GM12872 (cell line): Measurements from ENCODE around the gene LONRF3.

ENCODE experiments used
- TF ChIP-seq, protein P1 (sequence below): IDR thresholded peaks from 3 replicates; pipeline ENCODE4 v1.5.1; 2011; ENCODE audit warnings: low read depth, mild to moderate bottlenecking, low read length, moderate library complexity; ENCODE audit not compliant: insufficient read depth

The LONRF3 gene

DNA sequence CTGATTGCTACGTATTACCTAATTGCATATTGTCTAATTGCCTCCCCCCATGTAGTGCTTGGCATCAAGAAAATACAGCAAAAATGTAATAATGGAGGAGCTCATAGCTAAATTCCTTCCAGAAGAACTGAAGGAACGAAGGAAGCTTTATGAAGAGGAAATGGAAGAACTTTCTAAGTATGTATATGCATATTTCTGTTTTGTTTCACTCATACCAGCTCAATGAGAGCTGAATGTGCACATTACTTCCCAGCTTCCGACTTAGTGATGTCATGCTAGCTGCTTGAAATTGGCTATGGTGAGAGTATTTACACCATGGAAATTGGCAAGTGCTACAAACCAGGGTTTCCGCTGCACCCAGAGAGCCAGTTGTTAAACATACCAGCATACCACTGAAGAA is 34.7 kb downstream of the LONRF3 start:
- TF ChIP-seq, protein P1, sequence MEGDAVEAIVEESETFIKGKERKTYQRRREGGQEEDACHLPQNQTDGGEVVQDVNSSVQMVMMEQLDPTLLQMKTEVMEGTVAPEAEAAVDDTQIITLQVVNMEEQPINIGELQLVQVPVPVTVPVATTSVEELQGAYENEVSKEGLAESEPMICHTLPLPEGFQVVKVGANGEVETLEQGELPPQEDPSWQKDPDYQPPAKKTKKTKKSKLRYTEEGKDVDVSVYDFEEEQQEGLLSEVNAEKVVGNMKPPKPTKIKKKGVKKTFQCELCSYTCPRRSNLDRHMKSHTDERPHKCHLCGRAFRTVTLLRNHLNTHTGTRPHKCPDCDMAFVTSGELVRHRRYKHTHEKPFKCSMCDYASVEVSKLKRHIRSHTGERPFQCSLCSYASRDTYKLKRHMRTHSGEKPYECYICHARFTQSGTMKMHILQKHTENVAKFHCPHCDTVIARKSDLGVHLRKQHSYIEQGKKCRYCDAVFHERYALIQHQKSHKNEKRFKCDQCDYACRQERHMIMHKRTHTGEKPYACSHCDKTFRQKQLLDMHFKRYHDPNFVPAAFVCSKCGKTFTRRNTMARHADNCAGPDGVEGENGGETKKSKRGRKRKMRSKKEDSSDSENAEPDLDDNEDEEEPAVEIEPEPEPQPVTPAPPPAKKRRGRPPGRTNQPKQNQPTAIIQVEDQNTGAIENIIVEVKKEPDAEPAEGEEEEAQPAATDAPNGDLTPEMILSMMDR = no peak

DNA sequence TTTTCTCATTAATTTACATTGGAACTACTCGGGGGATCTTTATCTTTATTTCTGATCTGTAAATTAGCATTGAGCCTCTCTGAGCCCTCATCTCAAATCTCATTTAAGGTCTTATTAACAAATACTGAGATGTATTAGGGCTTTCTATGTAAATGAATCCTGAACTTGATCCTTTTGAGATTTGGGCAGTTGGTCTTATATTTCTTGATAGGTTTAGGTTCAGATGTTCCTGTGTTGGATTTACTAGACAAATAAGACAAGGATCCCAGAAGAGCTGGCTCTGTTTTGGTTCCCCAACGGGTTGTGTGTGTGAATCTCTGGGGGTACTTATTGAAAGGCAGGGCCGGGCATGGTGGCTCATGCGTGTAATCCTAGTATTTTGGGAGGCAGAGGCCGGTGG is 36.1 kb downstream of the LONRF3 start:
- TF ChIP-seq, protein P1 = no peak

DNA sequence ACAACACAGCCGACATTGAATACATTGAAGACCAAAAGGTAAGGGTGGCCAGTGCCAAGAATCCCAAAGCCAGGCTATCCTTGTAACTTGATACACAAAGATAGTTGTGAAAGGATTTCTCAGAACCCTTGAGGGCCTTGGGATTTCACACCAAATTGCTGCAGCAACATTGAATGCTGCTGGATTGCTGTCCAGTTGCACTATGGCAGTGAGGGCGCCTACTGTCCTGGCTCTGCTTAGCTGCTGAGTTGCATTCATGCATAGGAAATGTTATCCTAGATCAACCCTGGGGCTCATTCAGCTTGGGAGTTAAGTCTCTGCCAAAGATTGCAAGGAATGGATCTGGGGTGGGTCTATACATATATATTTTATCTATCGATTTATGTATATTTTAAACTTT is 38.7 kb downstream of the LONRF3 start:
- TF ChIP-seq, protein P1 = no peak

DNA sequence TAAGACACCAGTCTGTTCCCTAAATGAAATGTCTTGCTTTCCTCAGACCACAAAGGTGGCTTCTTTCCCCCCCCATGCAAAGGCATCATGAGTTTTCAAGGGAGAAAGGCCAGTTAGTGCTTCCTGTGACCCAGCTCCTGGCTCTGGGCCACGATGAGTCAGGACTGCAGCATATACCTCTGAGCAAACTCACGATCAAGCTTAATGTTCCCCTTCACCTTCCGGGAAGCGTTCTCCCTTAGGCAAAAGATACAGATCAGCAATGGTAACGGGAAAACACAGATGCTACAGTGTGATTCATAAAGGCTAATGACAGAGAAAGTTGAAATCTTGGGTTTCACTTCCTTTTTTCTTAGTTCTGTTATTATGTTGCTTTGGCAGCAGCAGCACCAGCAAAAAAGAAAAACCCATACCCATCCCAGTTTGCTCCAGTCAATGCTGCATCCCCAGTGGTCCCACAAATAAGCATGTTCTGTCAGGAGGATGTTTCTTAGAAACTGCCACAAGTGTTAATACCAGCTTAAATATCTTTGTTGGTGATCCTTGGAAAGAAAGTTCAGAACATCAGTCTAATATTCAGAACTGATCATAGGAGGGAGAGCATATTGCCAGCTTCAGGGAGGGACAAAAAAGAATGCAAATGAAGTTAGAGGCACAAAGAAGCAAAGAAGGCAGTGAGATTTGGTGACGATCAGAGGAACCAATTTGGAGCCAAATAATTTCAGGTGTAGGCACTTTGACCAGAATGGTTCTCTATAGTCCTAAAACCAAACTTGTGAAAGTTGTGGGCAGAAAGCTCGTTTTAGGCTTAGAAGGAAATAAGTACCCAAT is 41.2 kb downstream of the LONRF3 start:
- TF ChIP-seq, protein P1 = no peak

DNA sequence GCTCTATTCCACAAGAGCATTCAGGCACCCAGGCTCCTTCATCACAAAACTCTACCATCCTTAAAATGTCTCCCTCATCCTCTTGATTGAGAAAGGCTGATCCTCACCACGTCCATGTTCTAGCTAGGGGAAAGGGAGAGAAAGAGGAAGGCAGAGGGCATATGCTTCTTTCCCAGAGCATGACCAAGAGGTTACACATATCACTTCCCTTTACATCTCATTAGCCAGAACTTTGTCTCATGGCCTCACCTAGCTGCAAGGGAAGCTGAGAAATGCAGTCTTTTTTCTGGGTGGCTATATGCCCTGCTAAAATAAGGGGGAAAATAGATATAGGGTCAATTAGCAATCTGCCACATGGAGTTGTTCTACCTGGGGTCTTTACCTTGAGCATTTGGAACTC is 42.7 kb downstream of the LONRF3 start:
- TF ChIP-seq, protein P1 = no peak

DNA sequence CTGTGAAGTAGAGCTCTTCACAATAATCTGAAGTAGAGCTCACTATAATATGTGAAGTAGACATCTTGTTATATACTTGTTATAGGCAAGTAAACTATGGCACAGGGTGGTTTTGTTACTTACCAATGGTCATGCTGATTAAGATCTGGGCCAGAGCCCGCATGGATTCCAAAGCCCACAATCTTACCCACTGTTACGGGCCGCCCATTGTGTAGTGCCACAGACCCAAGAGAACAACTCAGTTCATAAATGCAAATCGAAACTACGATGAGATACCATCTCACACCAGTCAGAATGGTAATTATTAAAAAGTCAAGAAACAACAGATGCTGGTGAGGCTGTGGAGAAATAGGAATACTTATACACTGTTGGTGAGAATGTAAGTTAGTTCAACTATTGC is 51.5 kb downstream of the LONRF3 start:
- TF ChIP-seq, protein P1 = no peak

DNA sequence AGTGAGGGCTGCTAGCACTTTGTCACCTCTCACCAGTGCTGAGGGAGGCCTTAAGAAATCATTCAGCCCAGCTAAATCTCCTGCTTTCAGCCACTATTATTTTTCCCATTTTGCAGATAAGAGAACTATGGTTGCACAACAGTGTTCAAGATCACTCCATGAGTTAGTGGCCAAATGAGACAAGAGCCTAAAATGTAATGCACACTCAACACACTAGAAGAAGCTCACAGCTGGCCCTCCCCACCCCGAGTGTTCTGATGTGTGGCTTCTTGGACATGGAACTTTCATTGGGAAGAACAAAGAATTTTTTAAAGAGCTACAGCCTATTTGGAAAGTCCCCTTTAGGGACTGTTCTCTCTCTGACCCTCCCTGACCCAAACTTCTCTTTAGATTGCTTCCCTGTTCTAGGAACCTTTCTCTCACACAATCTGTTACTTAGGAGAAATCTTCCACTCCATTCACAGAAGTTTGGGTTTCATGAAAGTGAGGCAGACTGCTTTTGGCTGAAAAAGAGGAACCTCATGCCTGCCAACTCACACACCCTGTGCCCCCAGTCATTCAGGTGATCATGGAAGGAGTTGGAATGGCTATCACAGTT is 54.4 kb downstream of the LONRF3 start:
- TF ChIP-seq, protein P1 = no peak
